ENCODE measurements around the gene RFX2. TPM values are rescaled to one million over a fixed set of nuclear protein-coding genes. Genes with fewer than 3 reads are reported as not detected.

RFX2 gene
- total RNA-seq, 1 experiment from 2014 or later: 3.7 TPM

DNA sequence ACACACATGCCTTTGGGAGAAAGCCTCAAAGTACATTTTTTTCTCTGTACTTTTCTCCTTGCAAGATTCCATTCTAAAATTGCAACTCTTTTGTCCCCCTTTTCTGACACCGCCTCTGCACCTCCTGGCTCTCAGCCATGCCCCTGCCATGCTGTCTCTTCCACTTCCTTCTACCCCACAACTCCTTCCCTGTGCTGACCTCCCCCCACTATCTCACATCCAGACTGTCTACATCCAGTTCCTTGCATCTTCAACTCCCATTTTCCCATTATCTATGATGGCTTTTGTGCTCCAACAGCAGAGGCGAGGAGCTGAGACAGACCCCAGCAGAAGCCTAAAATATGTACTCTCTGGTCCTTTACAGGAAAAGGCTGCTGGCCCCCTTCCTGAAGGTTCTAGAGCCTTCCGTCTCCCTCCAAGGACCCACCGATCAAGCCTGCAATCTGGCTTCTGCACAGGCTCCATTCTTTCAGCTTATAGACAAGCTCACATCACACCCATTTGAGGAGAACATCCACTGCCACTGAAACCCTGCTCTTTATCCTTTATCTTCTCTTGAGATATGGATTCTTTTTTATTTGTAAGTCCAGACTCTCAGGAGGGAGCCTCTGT is 50.2 kb downstream of the RFX2 start:
- peaks cover 17 to 21% of the 10 kb centered on the region in 2 experiments for H3K4me1 Mint-ChIP-seq

More for the DNA sequence above, 50.2 kb downstream of the RFX2 start:
- no peak overlapping the region for H3K9ac ChIP-seq (ENCODE audit: extremely low read depth, insufficient read length, low read length)
- H3T11ph ChIP-seq (ENCODE audit: low read length): no peak overlapping the region
- H3K23me2 ChIP-seq (ENCODE audit: insufficient read length, low read depth, low read length, poor library complexity, severe bottlenecking): no peaks in the 10 kb centered on the region
- H4K5ac ChIP-seq (ENCODE audit: insufficient read length, low read depth, low read length): no peak overlapping the region
- H2BK12ac ChIP-seq (ENCODE audit: insufficient read length, low read depth, low read length): no peak overlapping the region
- TF ChIP-seq, protein P1, sequence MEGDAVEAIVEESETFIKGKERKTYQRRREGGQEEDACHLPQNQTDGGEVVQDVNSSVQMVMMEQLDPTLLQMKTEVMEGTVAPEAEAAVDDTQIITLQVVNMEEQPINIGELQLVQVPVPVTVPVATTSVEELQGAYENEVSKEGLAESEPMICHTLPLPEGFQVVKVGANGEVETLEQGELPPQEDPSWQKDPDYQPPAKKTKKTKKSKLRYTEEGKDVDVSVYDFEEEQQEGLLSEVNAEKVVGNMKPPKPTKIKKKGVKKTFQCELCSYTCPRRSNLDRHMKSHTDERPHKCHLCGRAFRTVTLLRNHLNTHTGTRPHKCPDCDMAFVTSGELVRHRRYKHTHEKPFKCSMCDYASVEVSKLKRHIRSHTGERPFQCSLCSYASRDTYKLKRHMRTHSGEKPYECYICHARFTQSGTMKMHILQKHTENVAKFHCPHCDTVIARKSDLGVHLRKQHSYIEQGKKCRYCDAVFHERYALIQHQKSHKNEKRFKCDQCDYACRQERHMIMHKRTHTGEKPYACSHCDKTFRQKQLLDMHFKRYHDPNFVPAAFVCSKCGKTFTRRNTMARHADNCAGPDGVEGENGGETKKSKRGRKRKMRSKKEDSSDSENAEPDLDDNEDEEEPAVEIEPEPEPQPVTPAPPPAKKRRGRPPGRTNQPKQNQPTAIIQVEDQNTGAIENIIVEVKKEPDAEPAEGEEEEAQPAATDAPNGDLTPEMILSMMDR (conservative IDR thresholded peaks at IDR 0.05): no peak
- no peaks in the 10 kb centered on the region for H3K9me3 ChIP-seq (ENCODE audit: control insufficient read depth, low read depth, low read length)
- no peaks in the 10 kb centered on the region for H3K4me1 ChIP-seq (ENCODE audit: insufficient read depth, low read length)
- no peak overlapping the region for H3K18ac ChIP-seq (ENCODE audit: insufficient read length, low read depth, low read length)
- no peak overlapping the region for H2AK5ac ChIP-seq (ENCODE audit: insufficient read length, low read length)
- H3K27ac Mint-ChIP-seq: peak overlapping the region; percentile 10 to 19 (median 14); a peak in 4 of 7 replicates
- H4K91ac ChIP-seq (ENCODE audit: insufficient read length, low read depth, low read length): no peak overlapping the region
- no peak overlapping the region for H3K4me2 ChIP-seq (ENCODE audit: insufficient read depth, insufficient read length, low read length)
- H3K56ac ChIP-seq (ENCODE audit: insufficient read length, low read depth, low read length): no peak overlapping the region
- H3K36me3 Mint-ChIP-seq (ENCODE audit: insufficient read depth in 1 of 3, low read depth in 3 of 3): no peaks in the 10 kb centered on the region
- H3K79me1 ChIP-seq (ENCODE audit: insufficient read depth, low read depth, low read length, poor library complexity, severe bottlenecking): no peaks in the 10 kb centered on the region
- no peaks in the 10 kb centered on the region for H3K79me2 ChIP-seq (ENCODE audit: insufficient read depth, low read length)
- H3K4ac ChIP-seq (ENCODE audit: low read depth, low read length): no peak overlapping the region
- no peak overlapping the region for H3K27ac ChIP-seq (ENCODE audit: insufficient read length, low read depth, low read length)
- H2BK5ac ChIP-seq (ENCODE audit: insufficient read length, low read length): no peak overlapping the region
- H2AFZ ChIP-seq (ENCODE audit: low read length): no peak overlapping the region
- DNase-seq: no peak
- no peak overlapping the region for H3K14ac ChIP-seq (ENCODE audit: insufficient read depth, low read length)
- H3K4me3 Mint-ChIP-seq: no peak overlapping the region; a peak in 1 of 5 replicates
- H3K27me3 Mint-ChIP-seq (ENCODE audit: low read depth): peaks cover 28% of the 10 kb centered on the region
- H3K23ac ChIP-seq (ENCODE audit: insufficient read length, low read depth, low read length): no peak overlapping the region
- no peaks in the 10 kb centered on the region for H3K9me3 Mint-ChIP-seq
- no peaks in the 10 kb centered on the region for H4K20me1 ChIP-seq (ENCODE audit: control insufficient read depth, insufficient read depth, insufficient read length)
- no peak overlapping the region for H2BK120ac ChIP-seq (ENCODE audit: low read depth, low read length, poor library complexity, severe bottlenecking)
- H2BK20ac ChIP-seq (ENCODE audit: low read depth, low read length, poor library complexity, severe bottlenecking): no peak overlapping the region
- H4K8ac ChIP-seq (replicated peaks; ENCODE audit: insufficient read length, low read depth, low read length): no peak overlapping the region
- H2BK15ac ChIP-seq (ENCODE audit: low read depth, low read length): no peak overlapping the region
- H3K27me3 ChIP-seq (ENCODE audit: insufficient read depth, low read length): no peaks in the 10 kb centered on the region
- WGBS (ENCODE audit: extremely low coverage, insufficient read length, low lambda C conversion rate): no CpG with 5 or more reads among the region's 4 CpGs
